ENCODE measurements around the gene EML6.

Gene EML6

GRCh38 chr2:54879032-54879431 lies 155.6 kb downstream of the EML6 start:
- no peak overlapping the region for H3K27ac ChIP-seq
- no peak for TF ChIP-seq CTCF (conservative IDR thresholded peaks at IDR 0.05)

GRCh38 chr2:54879598-54880332 lies 156.3 kb downstream of the EML6 start:
- TF ChIP-seq CTCF (conservative IDR thresholded peaks at IDR 0.05): no peak
- H3K27ac ChIP-seq: no peak overlapping the region

GRCh38 chr2:54880428-54880827 lies 157.0 kb downstream of the EML6 start:
- H3K27ac ChIP-seq: no peak overlapping the region
- TF ChIP-seq CTCF (conservative IDR thresholded peaks at IDR 0.05): no peak

GRCh38 chr2:54881759-54882158 lies 158.3 kb downstream of the EML6 start:
- H3K27ac ChIP-seq: no peak overlapping the region
- no peak for TF ChIP-seq CTCF (conservative IDR thresholded peaks at IDR 0.05)

- no peak for TF ChIP-seq CTCF (conservative IDR thresholded peaks at IDR 0.05)
- no peak overlapping the region for H3K27ac ChIP-seq
These were observed 162.4 kb downstream of the EML6 start for GRCh38 chr2:54885891-54886290.

GRCh38 chr2:54887850-54888545 lies 164.5 kb downstream of the EML6 start:
- no peak overlapping the region for H3K27ac ChIP-seq
- TF ChIP-seq CTCF (conservative IDR thresholded peaks at IDR 0.05): no peak

GRCh38 chr2:54889053-54889452 lies 165.6 kb downstream of the EML6 start:
- TF ChIP-seq CTCF (conservative IDR thresholded peaks at IDR 0.05): no peak
- no peak overlapping the region for H3K27ac ChIP-seq
